ENCODE data around the gene E2F4.
A peak's percentile ranks its signal among the peaks of the same experiment; 100 is the strongest.

The E2F4 gene

GRCh38 chr16:67216612-67217490 is 24.9 kb downstream of the E2F4 start:
- TF ChIP-seq RAD21 (IDR thresholded peaks at IDR 0.05; ENCODE audit: low read depth) (no peak), USF1 (IDR thresholded peaks at IDR 0.05) (no peak), CEBPB (IDR thresholded peaks at IDR 0.05) (no peak), TEAD4 (IDR thresholded peaks at IDR 0.05) (no peak), TAF1 (IDR thresholded peaks at IDR 0.05; ENCODE audit: low read depth) (no peak), NFIC (IDR thresholded peaks at IDR 0.05) (no peak), FOXM1 (IDR thresholded peaks at IDR 0.05; ENCODE audit: borderline replicate concordance, low read depth) (no peak), CREB1 (IDR thresholded peaks at IDR 0.05; ENCODE audit: low read depth) (no peak), ZBTB7A (IDR thresholded peaks at IDR 0.05; ENCODE audit: low read depth) (no peak), EP300 (IDR thresholded peaks at IDR 0.05; ENCODE audit: borderline replicate concordance) (no peak)

- TF ChIP-seq MAX (IDR thresholded peaks at IDR 0.05) (no peak), CEBPB (IDR thresholded peaks at IDR 0.05) (no peak), YY1 (IDR thresholded peaks at IDR 0.05; ENCODE audit: low read depth) (no peak), ZBTB7A (IDR thresholded peaks at IDR 0.05; ENCODE audit: low read depth) (no peak), TEAD4 (IDR thresholded peaks at IDR 0.05) (no peak), USF1 (IDR thresholded peaks at IDR 0.05) (no peak), NFIC (IDR thresholded peaks at IDR 0.05) (no peak), TCF12 (IDR thresholded peaks at IDR 0.05; ENCODE audit: low read depth) (no peak), REST (IDR thresholded peaks at IDR 0.05; ENCODE audit: low read depth) (no peak)
Measured at GRCh38 chr16:67223992-67224391, 32.0 kb downstream of the E2F4 start.

- TF ChIP-seq TAF1 (IDR thresholded peaks at IDR 0.05; ENCODE audit: low read depth), result no peak
- TF ChIP-seq NFIC (IDR thresholded peaks at IDR 0.05), result no peak
Measured at GRCh38 chr16:67226295-67226803, 34.4 kb downstream of the E2F4 start.

GRCh38 chr16:67226804-67227566 is 35.0 kb downstream of the E2F4 start, which contains the start of gene TMEM208:
TMEM208 (plus strand) TSS chr16:67227130; CDS start chr16:67227219, 89 bp downstream.
- peak; percentile 98 for TF ChIP-seq CREB1 (IDR thresholded peaks at IDR 0.05; ENCODE audit: low read depth)
- TF ChIP-seq EP300 (IDR thresholded peaks at IDR 0.05; ENCODE audit: borderline replicate concordance), result peak; percentile 28; the same call in 1 of the 2 replicates
- TF ChIP-seq ZBTB7A (IDR thresholded peaks at IDR 0.05; ENCODE audit: low read depth), result no peak
- peak; percentile 88 for TF ChIP-seq EGR1 (IDR thresholded peaks at IDR 0.05)
- peak; percentile 86 for TF ChIP-seq MAX (IDR thresholded peaks at IDR 0.05)
- 0 out of 2 replicates have a peak, but pooled peaks have one; percentile 1 for TF ChIP-seq TEAD4 (IDR thresholded peaks at IDR 0.05)
- peak; percentile 52; the same call in 1 of the 2 replicates for TF ChIP-seq USF1 (IDR thresholded peaks at IDR 0.05)
- no peak for TF ChIP-seq CEBPB (IDR thresholded peaks at IDR 0.05)
- peak; percentile 14; the same call in 1 of the 2 replicates for TF ChIP-seq NFIC (IDR thresholded peaks at IDR 0.05)
- TF ChIP-seq YY1 (IDR thresholded peaks at IDR 0.05; ENCODE audit: low read depth), result peak; percentile 89
- TF ChIP-seq RAD21 (IDR thresholded peaks at IDR 0.05; ENCODE audit: low read depth), result no peak
- peak; percentile 72; the same call in 1 of the 2 replicates for TF ChIP-seq TCF12 (IDR thresholded peaks at IDR 0.05; ENCODE audit: low read depth)
- no peak for TF ChIP-seq REST (IDR thresholded peaks at IDR 0.05; ENCODE audit: low read depth)
- peak; percentile 74 for TF ChIP-seq TAF1 (IDR thresholded peaks at IDR 0.05; ENCODE audit: low read depth)
- TF ChIP-seq FOXM1 (IDR thresholded peaks at IDR 0.05; ENCODE audit: borderline replicate concordance, low read depth), result no peak

GRCh38 chr16:67227567-67227921 is 35.6 kb downstream of the E2F4 start:
- no peak for TF ChIP-seq REST (IDR thresholded peaks at IDR 0.05; ENCODE audit: low read depth)
- no peak for TF ChIP-seq YY1 (IDR thresholded peaks at IDR 0.05; ENCODE audit: low read depth)
- no peak for TF ChIP-seq EGR1 (IDR thresholded peaks at IDR 0.05)
- no peak for TF ChIP-seq NFIC (IDR thresholded peaks at IDR 0.05)
- no peak for TF ChIP-seq CREB1 (IDR thresholded peaks at IDR 0.05; ENCODE audit: low read depth)
- TF ChIP-seq ZBTB7A (IDR thresholded peaks at IDR 0.05; ENCODE audit: low read depth), result no peak
- TF ChIP-seq TEAD4 (IDR thresholded peaks at IDR 0.05), result no peak
- TF ChIP-seq CEBPB (IDR thresholded peaks at IDR 0.05), result no peak
- TF ChIP-seq EP300 (IDR thresholded peaks at IDR 0.05; ENCODE audit: borderline replicate concordance), result no peak
- no peak for TF ChIP-seq USF1 (IDR thresholded peaks at IDR 0.05)
- no peak for TF ChIP-seq TCF12 (IDR thresholded peaks at IDR 0.05; ENCODE audit: low read depth)
- TF ChIP-seq RAD21 (IDR thresholded peaks at IDR 0.05; ENCODE audit: low read depth), result no peak

Data from Ishikawa (cell line).